Right lobe of liver (tissue), 6 donors: ENCODE data around the gene PIK3C2G. TPM values are rescaled to one million over a fixed set of nuclear protein-coding genes. Genes with fewer than 3 reads are reported as not detected.

Source experiments
- ATAC-seq, 4 donors: fragments of 200-7000 bp; cut with Tn5 transposase; one replicate each; pipeline ENCODE4 v1.9.1; 2020; ENCODE audit warnings: mild to moderate bottlenecking in 4 of 4, moderate library complexity in 4 of 4
- DNase-seq, 3 donors: peaks; one replicate each; pipeline ENCODE4 v3.0.0-alpha.2; 2020
- H3K27ac ChIP-seq, 3 donors: fragments of 200-600 bp; one replicate each; pipeline ENCODE4 v1.8.0; 2022
- H3K27me3 ChIP-seq, 2 donors: fragments of 200-600 bp; one replicate each; pipeline ENCODE4 v1.8.0; 2022
- H3K36me3 ChIP-seq, 4 donors: fragments of 200-600 bp; sonication (generic) in 1 of 4; one replicate each; pipeline versions ENCODE4 v1.5.1 to v1.8.0; 2017 to 2022; ENCODE audit warnings: control low read depth in 1 of 4
- H3K4me1 ChIP-seq, 4 donors: fragments of 200-600 bp; sonication (generic) in 1 of 4; one replicate each; pipeline versions ENCODE4 v1.5.1 to v1.8.0; 2017 to 2022; ENCODE audit warnings: control low read depth in 1 of 4
- H3K4me3 ChIP-seq, 3 donors: fragments of 200-600 bp; one replicate each; pipeline ENCODE4 v1.8.0; 2022
- H3K9me3 ChIP-seq, 4 donors: fragments of 200-600 bp; sonication (generic) in 1 of 4; one replicate each; pipeline versions ENCODE4 v1.5.1 to v1.8.0; 2017 to 2022; ENCODE audit warnings: control low read depth in 1 of 4
- CTCF ChIP-seq, 4 donors: fragments of 200-600 bp in 3 of 4; fragments of 450-650 bp in 1 of 4; IDR thresholded peaks; one replicate each; pipeline versions ENCODE4 v1.5.1 to v1.8.0; 2016 to 2022; ENCODE audit warnings: antibody characterized with exemption in 4 of 4, mild to moderate bottlenecking in 2 of 4
- POLR2A ChIP-seq: fragments of 450-650 bp; IDR thresholded peaks from one replicate; pipeline ENCODE4 v1.6.1; 2017; ENCODE audit warnings: antibody characterized with exemption, mild to moderate bottlenecking
- WGBS: methylation state at CpG from one replicate; pipeline ENCODE4 v1.1.6; 2018; ENCODE audit warnings: low coverage, low lambda C conversion rate; ENCODE audit not compliant: insufficient coverage; ENCODE audit errors: missing lambda C conversion rate; 5-methylcytosine and 5-hydroxymethylcytosine counted together
- intact Hi-C, 2 donors: fragments of 100-400 bp; cut with DNase I; formaldehyde crosslinking; loops; one replicate each; pipeline versions ENCODE4 v1.11.2 to v1.14.1; 2022
- long read RNA-seq: library from polyadenylated mRNA; unstranded; transcript quantifications from one replicate; pipeline ENCODE4 v2.0.0, GENCODE V29; 2019
- total RNA-seq, 6 experiments: library from RNA; depleted of rRNA in 2 of 6; stranded (reverse); fragments of >200 nt in 2 of 6; fragmentation: NEBNext Ultra II Directional in 3 of 6; extraction: Animal tissue kit (Norgen Biotek cat#: 25700) in 3 of 6; gene quantifications; one replicate each; pipeline versions ENCODE4 v1.1.0 to v1.2.4, GENCODE V29; 2016 to 2023
- donor health status: DM: no; HTN: yes; CAD: no.
- donor health status: DM: no; HTN: no; CAD: no.
- donor health status: DM: no; HTN: no; CAD: no.
- donor health status: DM: no; HTN: yes; CAD: no.
- donor health status: DM: no; HTN: yes; CAD: no.

Gene PIK3C2G
- total RNA-seq = 10 to 100 TPM; 12.5 to 30.5 (median 24.8) TPM
- long read RNA-seq, partial matches to known transcripts = 2 of 7 reads
- long read RNA-seq, other reads (novel, unspliced or antisense) = 5 of 7 reads

GRCh38 chr12:18261273-18261672 lies at the start of gene PIK3C2G:
TSS of gene PIK3C2G (plus strand) at chr12:18261518. CDS start at chr12:18282082, 20,564 bp downstream.
- intact Hi-C loops = no loop called here
- ATAC-seq (no peak), DNase-seq (no peak)
- Histone ChIP-seq H3K27me3 (no peaks in the 10 kb centered on the region), H3K4me1 (peaks cover 0 to 26% (median 7%) of the 10 kb centered on the region in 4 donors), H3K4me3 (no peak within 1 kb of the TSS), H3K36me3 (no peaks in the 10 kb centered on the region), H3K27ac (peak within 1 kb of the TSS in 1 of 3 donors; percentile 70), H3K9me3 (no peaks in the 10 kb centered on the region)
- no peak for TF ChIP-seq CTCF (IDR thresholded peaks at IDR 0.05)
- no peak for TF ChIP-seq POLR2A
- WGBS = 82% methylated on average over 7 of the region's 7 CpGs

GRCh38 chr12:18217966-18218365 lies 43.4 kb upstream of the PIK3C2G start:
- Histone ChIP-seq H3K27me3 (no peaks in the 10 kb centered on the region), H3K9me3 (no peaks in the 10 kb centered on the region), H3K4me3 (no peak overlapping the region), H3K27ac (no peak overlapping the region), H3K4me1 (no peaks in the 10 kb centered on the region), H3K36me3 (no peaks in the 10 kb centered on the region)
- DNase-seq (no peak), ATAC-seq (no peak)
- TF ChIP-seq CTCF (IDR thresholded peaks at IDR 0.05) = no peak
- no peak for TF ChIP-seq POLR2A
- WGBS = 62% methylated on average over 1 of the region's 1 CpG
- intact Hi-C loops = no loop called here

GRCh38 chr12:18221726-18222125 lies 39.6 kb upstream of the PIK3C2G start:
- WGBS = 57% methylated on average over 4 of the region's 4 CpGs
- TF ChIP-seq CTCF (IDR thresholded peaks at IDR 0.05) = no peak
- no peak for TF ChIP-seq POLR2A
- H3K36me3 ChIP-seq = no peaks in the 10 kb centered on the region

GRCh38 chr12:18222699-18223098 lies 38.6 kb upstream of the PIK3C2G start:
- ATAC-seq = peak in 3 of 4 donors; percentile 36 to 67 (median 44)

More at GRCh38 chr12:18221726-18222125, 39.6 kb upstream of the PIK3C2G start:
- no peaks in the 10 kb centered on the region for H3K27me3 ChIP-seq
- H3K4me1 ChIP-seq = no peaks in the 10 kb centered on the region
- H3K4me3 ChIP-seq = no peak overlapping the region
- intact Hi-C loops = loop anchor here in 1 of 2 donors (10.0 kb wide), 1 partner anchor 67 kb away; no protein-coding TSS in a partner anchor
- ATAC-seq = no peak
- no peak for DNase-seq
- H3K27ac ChIP-seq = no peak overlapping the region
- H3K9me3 ChIP-seq = no peaks in the 10 kb centered on the region

More at GRCh38 chr12:18222699-18223098, 38.6 kb upstream of the PIK3C2G start:
- Histone ChIP-seq H3K9me3 (no peaks in the 10 kb centered on the region), H3K36me3 (no peaks in the 10 kb centered on the region), H3K4me1 (no peaks in the 10 kb centered on the region), H3K4me3 (no peak overlapping the region), H3K27ac (no peak overlapping the region), H3K27me3 (no peaks in the 10 kb centered on the region)
- intact Hi-C loops = loop anchor here in 1 of 2 donors (10.0 kb wide), 1 partner anchor 68 kb away; no protein-coding TSS in a partner anchor
- no peak for DNase-seq
- 100% methylated on average over 1 of the region's 1 CpG for WGBS
- TF ChIP-seq CTCF (IDR thresholded peaks at IDR 0.05) (no peak), POLR2A (no peak)
